HCT116 (cell line): ENCODE data around the gene TAX1BP1.

Source experiments
- EZH2phosphoT487 ChIP-seq: fragments of 200-600 bp; IDR thresholded peaks from 2 replicates; pipeline ENCODE4 v1.6.1; 2018; ENCODE audit warnings: antibody characterized with exemption, borderline replicate concordance
- YY1 ChIP-seq: IDR thresholded peaks from 2 replicates; pipeline ENCODE4 v1.6.1; 2011; ENCODE audit warnings: low read length, low read depth, moderate library complexity, mild to moderate bottlenecking; ENCODE audit not compliant: insufficient replicate concordance; ENCODE audit errors: extremely low read depth
- ZNF274 ChIP-seq: fragments of 200-500 bp; sonication (Bioruptor generic); IDR thresholded peaks from 2 replicates; pipeline ENCODE4 v1.6.1; 2014; ENCODE audit warnings: mild to moderate bottlenecking, low read depth, low read length, inconsistent platforms
- TF ChIP-seq, protein P1 (sequence below), 3 experiments: fragments of 200-600 bp in 1 of 3; sonication (generic) in 1 of 3; IDR thresholded peaks in 2 of 3; conservative IDR thresholded peaks in 1 of 3; 2 replicates each; pipeline ENCODE4 v1.5.1; 2012 to 2017; ENCODE audit warnings: low read depth in 2 of 3, low read length in 2 of 3, antibody characterized with exemption in 1 of 3, borderline replicate concordance in 1 of 3, control low read depth in 1 of 3, mild to moderate bottlenecking in 1 of 3, mixed read lengths in 1 of 3, mixed run types in 1 of 3, moderate library complexity in 1 of 3; ENCODE audit not compliant: insufficient read depth in 1 of 3

DNA sequence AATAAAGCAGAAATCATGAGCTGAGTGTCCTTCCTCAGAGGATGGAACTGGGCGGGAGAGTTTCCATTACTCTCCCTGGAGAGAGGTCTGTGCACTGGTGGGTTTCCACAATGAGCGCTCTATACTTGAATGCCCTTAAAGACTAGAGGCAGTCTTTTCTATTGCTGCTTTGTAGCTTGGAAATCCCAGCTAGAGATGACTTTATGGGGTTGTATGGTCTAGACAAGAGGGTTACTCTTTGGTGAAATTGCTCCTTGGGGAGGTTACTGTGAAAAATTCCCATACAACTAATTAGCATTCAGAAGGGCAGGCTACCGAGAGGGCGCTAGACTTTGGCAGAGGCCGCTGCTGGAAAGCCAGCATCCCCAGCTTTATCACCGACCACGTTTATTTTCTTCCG, 136.8 kb downstream of the TAX1BP1 start:
- TF ChIP-seq EZH2phosphoT487: no peak
- TF ChIP-seq YY1: no peak
- TF ChIP-seq, protein P1, sequence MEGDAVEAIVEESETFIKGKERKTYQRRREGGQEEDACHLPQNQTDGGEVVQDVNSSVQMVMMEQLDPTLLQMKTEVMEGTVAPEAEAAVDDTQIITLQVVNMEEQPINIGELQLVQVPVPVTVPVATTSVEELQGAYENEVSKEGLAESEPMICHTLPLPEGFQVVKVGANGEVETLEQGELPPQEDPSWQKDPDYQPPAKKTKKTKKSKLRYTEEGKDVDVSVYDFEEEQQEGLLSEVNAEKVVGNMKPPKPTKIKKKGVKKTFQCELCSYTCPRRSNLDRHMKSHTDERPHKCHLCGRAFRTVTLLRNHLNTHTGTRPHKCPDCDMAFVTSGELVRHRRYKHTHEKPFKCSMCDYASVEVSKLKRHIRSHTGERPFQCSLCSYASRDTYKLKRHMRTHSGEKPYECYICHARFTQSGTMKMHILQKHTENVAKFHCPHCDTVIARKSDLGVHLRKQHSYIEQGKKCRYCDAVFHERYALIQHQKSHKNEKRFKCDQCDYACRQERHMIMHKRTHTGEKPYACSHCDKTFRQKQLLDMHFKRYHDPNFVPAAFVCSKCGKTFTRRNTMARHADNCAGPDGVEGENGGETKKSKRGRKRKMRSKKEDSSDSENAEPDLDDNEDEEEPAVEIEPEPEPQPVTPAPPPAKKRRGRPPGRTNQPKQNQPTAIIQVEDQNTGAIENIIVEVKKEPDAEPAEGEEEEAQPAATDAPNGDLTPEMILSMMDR (IDR thresholded peaks at IDR 0.05 in 2 of 3, conservative IDR thresholded peaks at IDR 0.05 in 1 of 3; ENCODE audit: borderline replicate concordance in 1 of 3, insufficient read depth in 1 of 3, low read depth in 2 of 3, low read length in 2 of 3): no peak
- no peak for TF ChIP-seq ZNF274
